ENCODE data around the gene FBXO47. TPM values are rescaled to one million over a fixed set of nuclear protein-coding genes. Genes with fewer than 3 reads are reported as not detected.
A peak's percentile ranks its signal among the peaks of the same experiment; 100 is the strongest.

The FBXO47 gene
- total and polyA plus RNA-seq, 9 of the 15 experiments (the other 6 are each of a cell fraction or from before 2014, with no cell fraction given) = not detected

DNA sequence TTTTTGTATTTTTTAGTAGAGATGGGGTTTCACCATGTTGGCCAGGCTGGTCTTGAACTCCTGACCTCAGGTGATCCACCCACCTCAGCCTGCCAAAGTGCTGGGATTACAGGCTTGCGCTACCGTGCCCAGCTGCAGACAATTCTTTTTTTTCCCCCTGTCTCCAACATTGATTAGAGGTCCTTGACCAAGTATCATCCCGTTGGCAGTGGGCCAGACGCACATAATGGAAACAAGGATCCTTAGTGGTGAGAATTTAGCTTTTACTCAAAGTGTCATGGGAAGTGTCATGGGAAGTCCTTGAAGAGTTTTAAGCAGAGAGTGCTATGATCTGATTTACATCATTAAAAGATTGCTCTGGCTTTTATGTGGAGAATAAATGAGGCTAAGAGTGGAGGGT, 2.1 kb upstream of the FBXO47 start:
- Histone ChIP-seq H3K9me1 (ENCODE audit: control insufficient read depth, insufficient read depth, low read length) (no peaks in the 10 kb centered on the region), H3K9me3 (replicated peaks; ENCODE audit: control insufficient read depth, insufficient read depth, low read depth, low read length) (no peaks in the 10 kb centered on the region), H3K9ac (ENCODE audit: insufficient read depth in 1 of 2, low read depth in 2 of 2, low read length in 2 of 2) (no peak overlapping the region), H3K36me3 (ENCODE audit: control insufficient read depth, insufficient read depth, low read length) (no peaks in the 10 kb centered on the region), H3K4me1 (replicated peaks in 1 of 2; ENCODE audit: control insufficient read depth in 2 of 2, insufficient read depth in 2 of 2, low read length in 2 of 2) (no peaks in the 10 kb centered on the region; a peak in 1 of 5 replicates), H2AFZ (ENCODE audit: low read depth, low read length) (no peak overlapping the region), H3K79me2 (ENCODE audit: control insufficient read depth, insufficient read depth, low read length) (no peaks in the 10 kb centered on the region), H3K27ac (ENCODE audit: extremely low read depth, low read depth, low read length) (no peak overlapping the region), H3K27me3 (ENCODE audit: control insufficient read depth in 2 of 2, insufficient read depth in 2 of 2, low read length in 2 of 2) (peaks cover 0 to 3% of the 10 kb centered on the region in 2 experiments; a peak in 1 of 5 replicates), H3K4me3 (no peak overlapping the region), H4K20me1 (replicated peaks; ENCODE audit: control insufficient read depth, insufficient read depth, low read length) (no peaks in the 10 kb centered on the region), H3K4me2 (ENCODE audit: insufficient read depth, low read length) (no peak overlapping the region)
- ATAC-seq (no peak), FAIRE-seq (no peak), DNase-seq (ENCODE audit: extremely low read depth in 1 of 4, low spot score in 3 of 4) (no peak)
- in situ Hi-C loops (cut with MboI) (no loop called here), intact Hi-C loops (cut with micrococcal nuclease) (no loop called here)
- ChIA-PET CTCF (ENCODE audit: low intra/inter-chr PET ratio) (no interaction called here), POLR2A (interaction anchor here (0.6 to 2.2 kb wide), 3 partner anchors 12 to 147 kb away, joined by 4 to 6 read pairs (median 5); no protein-coding TSS in a partner anchor)
- TF ChIP-seq NFIC (IDR thresholded peaks at IDR 0.05) (peak; percentile 77), SP1 (CRISPR knock-in tag; IDR thresholded peaks at IDR 0.05) (no peak)
- TF ChIP-seq, protein P1, sequence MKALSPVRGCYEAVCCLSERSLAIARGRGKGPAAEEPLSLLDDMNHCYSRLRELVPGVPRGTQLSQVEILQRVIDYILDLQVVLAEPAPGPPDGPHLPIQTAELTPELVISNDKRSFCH (CRISPR knock-in tag; IDR thresholded peaks at IDR 0.05) = no peak
- TF ChIP-seq, protein P1 (tag; IDR thresholded peaks at IDR 0.05) = no peak
- WGBS (ENCODE audit: insufficient coverage, low coverage, missing lambda C conversion rate) = 7% methylated on average over 4 of the region's 4 CpGs
- no TSS peak for BruUV-seq (replicated peaks)

- Histone ChIP-seq H2AFZ (ENCODE audit: low read depth, low read length) (no peak overlapping the region), H3K27me3 (ENCODE audit: control insufficient read depth in 2 of 2, insufficient read depth in 2 of 2, low read length in 2 of 2) (no peaks in the 10 kb centered on the region), H3K9ac (ENCODE audit: insufficient read depth in 1 of 2, low read depth in 2 of 2, low read length in 2 of 2) (no peak overlapping the region), H3K9me1 (ENCODE audit: control insufficient read depth, insufficient read depth, low read length) (no peaks in the 10 kb centered on the region), H3K4me3 (no peak overlapping the region), H3K27ac (ENCODE audit: extremely low read depth, low read depth, low read length) (no peak overlapping the region), H4K20me1 (replicated peaks; ENCODE audit: control insufficient read depth, insufficient read depth, low read length) (no peaks in the 10 kb centered on the region), H3K79me2 (ENCODE audit: control insufficient read depth, insufficient read depth, low read length) (no peaks in the 10 kb centered on the region), H3K4me2 (ENCODE audit: insufficient read depth, low read length) (no peak overlapping the region), H3K4me1 (replicated peaks in 1 of 2; ENCODE audit: control insufficient read depth in 2 of 2, insufficient read depth in 2 of 2, low read length in 2 of 2) (no peaks in the 10 kb centered on the region), H3K36me3 (ENCODE audit: control insufficient read depth, insufficient read depth, low read length) (no peaks in the 10 kb centered on the region), H3K9me3 (replicated peaks; ENCODE audit: control insufficient read depth, insufficient read depth, low read depth, low read length) (no peaks in the 10 kb centered on the region)
- ATAC-seq = no peak
- 6% methylated on average over 4 of the region's 4 CpGs for WGBS (ENCODE audit: insufficient coverage, low coverage, missing lambda C conversion rate)
- in situ Hi-C loops (cut with MboI) (no loop called here), intact Hi-C loops (cut with micrococcal nuclease) (no loop called here)
- ChIA-PET POLR2A (no interaction called here), CTCF (ENCODE audit: low intra/inter-chr PET ratio) (no interaction called here)
- DNase-seq (ENCODE audit: extremely low read depth in 1 of 4, low spot score in 3 of 4) = no peak
- peak; percentile 8 for TF ChIP-seq MEIS2 (IDR thresholded peaks at IDR 0.05; ENCODE audit: partially characterized antibody)
- no peak for TF ChIP-seq HOXB6 (CRISPR knock-in tag; IDR thresholded peaks at IDR 0.05; ENCODE audit: borderline replicate concordance)
- TF ChIP-seq, protein P2, sequence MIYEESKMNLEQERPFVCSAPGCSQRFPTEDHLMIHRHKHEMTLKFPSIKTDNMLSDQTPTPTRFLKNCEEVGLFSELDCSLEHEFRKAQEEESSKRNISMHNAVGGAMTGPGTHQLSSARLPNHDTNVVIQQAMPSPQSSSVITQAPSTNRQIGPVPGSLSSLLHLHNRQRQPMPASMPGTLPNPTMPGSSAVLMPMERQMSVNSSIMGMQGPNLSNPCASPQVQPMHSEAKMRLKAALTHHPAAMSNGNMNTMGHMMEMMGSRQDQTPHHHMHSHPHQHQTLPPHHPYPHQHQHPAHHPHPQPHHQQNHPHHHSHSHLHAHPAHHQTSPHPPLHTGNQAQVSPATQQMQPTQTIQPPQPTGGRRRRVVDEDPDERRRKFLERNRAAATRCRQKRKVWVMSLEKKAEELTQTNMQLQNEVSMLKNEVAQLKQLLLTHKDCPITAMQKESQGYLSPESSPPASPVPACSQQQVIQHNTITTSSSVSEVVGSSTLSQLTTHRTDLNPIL (CRISPR knock-in tag; IDR thresholded peaks at IDR 0.05) = no peak
- TF ChIP-seq EP300 (IDR thresholded peaks at IDR 0.05; ENCODE audit: low read length) = no peak
- peak; percentile 48; the same call in 1 of the 2 replicates for TF ChIP-seq GABPA (tag; conservative IDR thresholded peaks at IDR 0.05; ENCODE audit: low read depth)
- 0 out of 2 replicates have a peak, but pooled peaks have one; percentile 10 for TF ChIP-seq CREM (IDR thresholded peaks at IDR 0.05; ENCODE audit: low read depth)
- TF ChIP-seq KDM1A (IDR thresholded peaks at IDR 0.05) = no peak
- no peak for TF ChIP-seq HMBOX1 (IDR thresholded peaks at IDR 0.05)
- no peak for TF ChIP-seq STAT5A (IDR thresholded peaks at IDR 0.05; ENCODE audit: borderline replicate concordance, low read length)
- no peak for TF ChIP-seq SRSF1 (IDR thresholded peaks at IDR 0.05; ENCODE audit: low read depth, low read length)
- no peak for TF ChIP-seq RBM15 (IDR thresholded peaks at IDR 0.05; ENCODE audit: insufficient read depth, low read length)
- no TSS peak for BruUV-seq (replicated peaks)
- FAIRE-seq = no peak
These were observed 5.8 kb downstream of the FBXO47 start for GRCh38 chr17:38961413-38961812.

Measured in K562 (cell line).